ENCODE results near the gene PACSIN2.

- no peak for TF ChIP-seq CTCF (IDR thresholded peaks at IDR 0.05; ENCODE audit: insufficient read depth, low read length, poor library complexity, severe bottlenecking)
- TF ChIP-seq EZH2phosphoT487 (conservative IDR thresholded peaks at IDR 0.05; ENCODE audit: low read length) = no peak
These were observed 158.6 kb downstream of the PACSIN2 start for GRCh38 chr22:42856179-42856864.
